22Rv1 (cell line): ENCODE data around the gene CNNM4.
A peak's percentile ranks its signal among the peaks of the same experiment; 100 is the strongest.

Experiments used
- H3K27ac ChIP-seq: fragments of 450-650 bp; 2 replicates; pipeline ENCODE4 v1.5.1; 2017
- ZFX ChIP-seq: fragments of 450-650 bp; IDR thresholded peaks from 2 replicates; pipeline ENCODE4 v1.6.1; 2017; ENCODE audit warnings: antibody characterized with exemption, borderline replicate concordance
- TF ChIP-seq, protein P1 (sequence below): fragments of 450-650 bp; IDR thresholded peaks from 2 replicates; pipeline ENCODE4 v1.5.1; 2017; ENCODE audit warnings: mild to moderate bottlenecking

CNNM4 gene

DNA sequence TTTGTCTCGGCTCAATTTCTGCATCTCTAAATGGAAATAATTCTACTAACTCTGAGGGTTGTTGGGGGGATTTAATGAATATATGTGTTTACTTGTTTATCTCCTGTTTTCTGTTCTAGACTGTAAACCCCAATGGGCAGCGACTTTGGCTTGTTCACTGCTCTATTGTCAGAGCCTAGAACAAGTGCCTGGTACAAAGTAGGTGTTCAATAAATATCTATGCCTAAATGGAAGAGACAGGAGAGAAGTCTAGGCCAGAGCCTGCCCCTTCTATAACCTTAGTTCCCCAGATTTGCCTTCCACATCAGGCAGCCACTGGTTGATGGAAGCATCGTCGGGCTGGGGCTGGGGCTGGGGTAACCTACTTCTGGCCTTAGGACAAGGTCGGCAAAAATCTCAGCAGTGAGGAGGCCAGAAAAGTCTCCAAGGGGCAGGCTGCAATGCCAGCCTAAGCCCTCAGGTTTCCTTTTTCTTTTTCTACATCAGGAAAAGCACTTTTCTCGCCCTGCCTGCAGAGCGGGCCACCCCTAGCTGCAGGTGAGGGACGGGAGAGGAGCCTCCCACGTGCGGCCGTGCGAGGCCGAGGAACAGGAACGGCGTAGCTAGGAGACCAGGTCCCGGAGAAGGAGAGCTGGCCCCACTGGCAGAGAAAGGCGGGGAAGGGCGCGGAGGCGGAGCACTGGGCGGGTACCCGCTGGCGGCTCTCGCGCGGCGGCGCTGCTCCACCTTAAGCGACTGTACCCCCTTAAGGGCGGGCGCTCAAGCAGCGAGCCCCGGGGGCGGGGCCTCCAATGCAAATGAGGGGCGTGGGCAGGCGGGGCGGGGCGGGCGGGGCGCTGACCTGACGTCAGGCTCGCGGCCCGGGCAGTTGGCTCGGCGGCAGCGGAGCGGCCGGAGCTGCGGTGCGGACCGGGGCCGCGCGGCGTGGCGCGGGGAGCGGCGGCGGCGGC is at the start of gene CNNM4:
Gene CNNM4, plus strand, starts transcription at position 867 of the 950 bp plus-strand sequence. CDS start 98 bp downstream, outside the sequence.
- peak within 1 kb of the TSS; percentile 72 for H3K27ac ChIP-seq
- TF ChIP-seq, protein P1, sequence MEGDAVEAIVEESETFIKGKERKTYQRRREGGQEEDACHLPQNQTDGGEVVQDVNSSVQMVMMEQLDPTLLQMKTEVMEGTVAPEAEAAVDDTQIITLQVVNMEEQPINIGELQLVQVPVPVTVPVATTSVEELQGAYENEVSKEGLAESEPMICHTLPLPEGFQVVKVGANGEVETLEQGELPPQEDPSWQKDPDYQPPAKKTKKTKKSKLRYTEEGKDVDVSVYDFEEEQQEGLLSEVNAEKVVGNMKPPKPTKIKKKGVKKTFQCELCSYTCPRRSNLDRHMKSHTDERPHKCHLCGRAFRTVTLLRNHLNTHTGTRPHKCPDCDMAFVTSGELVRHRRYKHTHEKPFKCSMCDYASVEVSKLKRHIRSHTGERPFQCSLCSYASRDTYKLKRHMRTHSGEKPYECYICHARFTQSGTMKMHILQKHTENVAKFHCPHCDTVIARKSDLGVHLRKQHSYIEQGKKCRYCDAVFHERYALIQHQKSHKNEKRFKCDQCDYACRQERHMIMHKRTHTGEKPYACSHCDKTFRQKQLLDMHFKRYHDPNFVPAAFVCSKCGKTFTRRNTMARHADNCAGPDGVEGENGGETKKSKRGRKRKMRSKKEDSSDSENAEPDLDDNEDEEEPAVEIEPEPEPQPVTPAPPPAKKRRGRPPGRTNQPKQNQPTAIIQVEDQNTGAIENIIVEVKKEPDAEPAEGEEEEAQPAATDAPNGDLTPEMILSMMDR = no peak
- no peak for TF ChIP-seq ZFX

DNA sequence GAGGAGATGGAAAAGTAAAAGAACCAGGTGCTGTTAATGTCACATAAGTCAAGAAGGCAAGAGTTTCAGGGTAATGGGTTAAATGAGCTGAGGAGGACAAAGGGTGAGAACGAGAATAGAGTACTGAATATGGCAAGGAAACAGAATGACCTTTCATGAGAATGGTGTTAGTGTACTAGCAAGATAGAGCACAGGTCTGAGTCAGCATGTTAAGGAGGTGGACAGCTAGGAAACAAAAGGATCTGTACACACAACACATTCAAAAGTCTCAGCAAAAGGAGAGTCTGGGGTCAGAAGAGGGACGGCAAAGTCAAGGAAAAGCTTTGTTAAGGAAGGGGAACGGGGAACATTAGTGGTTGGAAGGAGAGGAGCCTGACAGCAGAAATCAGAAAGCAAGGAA is 49.7 kb upstream of the CNNM4 start:
- no peak overlapping the region for H3K27ac ChIP-seq
- no peak for TF ChIP-seq ZFX
- TF ChIP-seq, protein P1 = no peak

DNA sequence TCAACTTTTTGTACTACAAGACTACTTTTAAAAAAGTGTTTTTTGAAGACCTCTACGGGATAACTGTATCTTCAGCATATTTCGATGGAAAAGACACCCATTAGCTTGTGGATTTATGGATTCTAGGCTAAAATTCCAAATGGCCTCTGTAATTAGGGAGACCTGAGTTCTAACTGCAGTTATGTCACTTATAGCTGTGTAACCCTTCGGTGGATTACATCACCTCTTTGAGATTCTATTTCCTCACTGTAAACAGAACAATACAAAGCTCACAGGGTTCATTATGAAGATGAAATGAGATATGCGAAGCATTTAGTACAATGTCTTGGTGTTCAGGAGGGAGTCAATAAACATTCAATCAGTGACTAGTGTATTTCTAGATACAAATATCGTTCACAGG is 45.0 kb upstream of the CNNM4 start:
- no peak for TF ChIP-seq ZFX
- TF ChIP-seq, protein P1 = no peak
- peak overlapping the region; percentile 56; the same call in 1 of the 2 replicates for H3K27ac ChIP-seq

DNA sequence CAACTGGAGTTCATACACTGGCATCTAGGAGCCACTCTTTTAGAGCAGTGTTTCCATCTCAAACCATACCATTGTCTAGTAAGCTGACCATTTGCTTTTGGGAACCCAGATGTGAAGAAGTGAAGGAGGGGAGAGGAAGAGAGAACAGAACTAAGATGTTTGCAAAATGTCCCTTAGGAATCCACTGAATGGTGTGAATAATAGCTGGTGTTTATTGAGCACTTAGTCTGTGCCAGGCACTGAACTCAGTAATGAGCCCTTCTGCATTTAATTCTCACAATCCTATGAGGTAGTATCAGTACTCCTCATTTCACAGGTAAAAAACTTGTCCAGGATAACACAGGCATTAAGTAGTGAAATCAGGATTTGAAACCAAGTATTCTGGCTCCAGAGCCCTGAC is 44.3 kb upstream of the CNNM4 start:
- no peak for TF ChIP-seq ZFX
- TF ChIP-seq, protein P1 = no peak
- no peak overlapping the region for H3K27ac ChIP-seq

DNA sequence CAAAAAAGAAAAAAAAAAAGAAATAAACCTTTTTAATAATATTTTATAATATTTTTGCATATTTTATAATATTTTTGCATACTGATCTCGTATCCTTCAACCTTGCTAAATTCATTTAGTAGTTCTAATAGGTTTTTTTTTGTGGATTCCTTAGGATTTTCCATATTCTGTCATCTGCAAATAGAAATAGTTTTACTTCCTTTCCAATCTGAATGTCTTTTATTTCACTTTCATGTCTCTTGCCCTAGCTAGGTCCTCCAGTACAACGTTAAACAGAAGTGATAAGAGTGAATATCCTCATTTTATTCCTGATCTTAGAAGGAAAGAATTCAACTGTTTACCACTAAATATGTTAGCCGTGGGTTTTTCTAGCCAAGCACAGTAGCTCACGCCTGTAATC is 34.6 kb upstream of the CNNM4 start:
- TF ChIP-seq, protein P1 = no peak
- TF ChIP-seq ZFX = no peak
- H3K27ac ChIP-seq = no peak overlapping the region

DNA sequence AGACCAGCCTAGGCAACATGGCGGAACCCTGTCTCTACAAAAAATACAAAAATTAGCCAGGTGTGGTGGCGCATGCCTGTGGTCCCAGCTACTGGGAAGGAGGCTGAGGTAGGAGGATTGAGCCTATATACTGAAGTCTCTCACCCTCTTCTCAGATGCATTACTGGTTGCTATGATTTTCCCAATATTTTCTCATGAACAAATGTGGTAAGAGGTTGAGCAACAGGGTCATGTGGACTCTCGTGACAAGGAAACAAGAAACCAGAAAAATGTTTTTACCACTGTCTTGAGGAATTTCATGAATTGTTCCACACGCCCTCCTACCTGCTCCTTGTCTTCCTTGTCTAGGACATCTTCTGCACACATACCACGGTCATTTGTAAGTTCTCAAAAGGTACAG is 33.3 kb upstream of the CNNM4 start:
- H3K27ac ChIP-seq = no peak overlapping the region
- no peak for TF ChIP-seq ZFX
- TF ChIP-seq, protein P1 = no peak

DNA sequence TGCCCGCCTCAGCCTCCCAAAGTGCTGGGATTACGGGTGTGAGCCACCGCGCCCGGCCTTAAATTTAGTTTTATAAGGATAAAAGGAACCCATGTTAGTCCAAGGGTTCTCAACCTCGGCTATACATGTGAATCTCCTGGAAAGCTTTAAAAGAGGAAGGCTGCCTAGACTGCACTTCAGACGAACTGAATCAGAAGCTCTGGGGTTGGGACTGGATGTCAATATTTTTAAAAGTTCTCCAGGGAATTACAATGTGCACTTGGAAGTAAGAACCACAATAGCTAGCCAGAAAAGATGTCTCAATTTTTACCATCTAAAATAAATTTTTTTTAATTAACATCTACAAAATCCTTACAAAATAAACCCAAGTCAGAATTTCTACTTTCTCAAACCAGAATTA is 31.0 kb upstream of the CNNM4 start:
- no peak overlapping the region for H3K27ac ChIP-seq
- TF ChIP-seq, protein P1 = no peak
- TF ChIP-seq ZFX = no peak
